SK-N-SH (cell line): Measurements from ENCODE around the gene ADH7. TPM values are rescaled to one million over a fixed set of nuclear protein-coding genes. Genes with fewer than 3 reads are reported as not detected.
"Not testable (repeated sequence)": the region's sequence is repeated elsewhere in the genome, so short reads cannot be mapped to it uniquely, and the experiment has no call there.

Source experiments
- CTCF ChIA-PET: fragments of 300-600, 350-600 bp; formaldehyde crosslinking; extraction: SDS; loops from one replicate; lab custom pipeline; 2021; lab: Yijun Ruan, JAX
- POLR2A ChIA-PET: fragments of 350-600 bp; sonication (Branson Sonifier 250); formaldehyde crosslinking; extraction: SDS; loops from one replicate; lab custom pipeline; 2020; ENCODE audit warnings: antibody characterized with exemption, inconsistent platforms; lab: Yijun Ruan, JAX
- DNase-seq: peaks from one replicate; pipeline ENCODE4 v3.0.0; 2012
- H2AFZ ChIP-seq: fragments of 200-600 bp; sonication (generic); 2 replicates; pipeline ENCODE4 v1.8.1; 2016; ENCODE audit warnings: antibody characterized with exemption, mild to moderate bottlenecking, low read depth
- H3F3A ChIP-seq: fragments of 200-600 bp; sonication (generic); replicated peaks from 2 replicates; pipeline ENCODE3; 2016; ENCODE audit warnings: antibody characterized with exemption, mild to moderate bottlenecking; ENCODE audit not compliant: insufficient read depth
- H3K27ac ChIP-seq, 2 experiments: fragments of 200-500 bp in 1 of 2; fragments of 200-600 bp in 1 of 2; sonication (Bioruptor generic) in 1 of 2; sonication (generic), shearing (Covaris generic) in 1 of 2; 2 replicates each; pipeline versions ENCODE4 v1.5.1 to v1.6.1; 2014 to 2016; ENCODE audit warnings: low read depth in 2 of 2, inconsistent platforms in 1 of 2, low read length in 1 of 2, mild to moderate bottlenecking in 1 of 2, mixed read lengths in 1 of 2
- H3K27me3 ChIP-seq: fragments of 200-600 bp; sonication (generic), shearing (Covaris generic); 2 replicates; pipeline ENCODE4 v1.6.1; 2016; ENCODE audit warnings: mixed run types; ENCODE audit not compliant: insufficient read depth
- H3K36me3 ChIP-seq, 2 experiments: fragments of 200-500 bp in 1 of 2; fragments of 200-600 bp in 1 of 2; sonication (Bioruptor generic) in 1 of 2; sonication (generic) in 1 of 2; replicated peaks in 1 of 2; 2 replicates each; pipeline versions ENCODE3 to v1.5.1; 2014 to 2016; ENCODE audit warnings: low read length in 1 of 2, mild to moderate bottlenecking in 1 of 2; ENCODE audit not compliant: insufficient read depth in 2 of 2, control insufficient read depth in 1 of 2
- H3K4me1 ChIP-seq, 2 experiments: fragments of 200-500 bp in 1 of 2; fragments of 200-600 bp in 1 of 2; sonication (Bioruptor generic) in 1 of 2; sonication (generic), shearing (Covaris generic) in 1 of 2; 2 replicates each; pipeline versions ENCODE4 v1.5.1 to v1.6.1; 2014 to 2016; ENCODE audit warnings: low read depth in 1 of 2, low read length in 1 of 2, mixed run types in 1 of 2; ENCODE audit not compliant: insufficient read depth in 2 of 2, control insufficient read depth in 1 of 2
- H3K4me2 ChIP-seq: fragments of 200-600 bp; sonication (generic), shearing (Covaris generic); 2 replicates; pipeline ENCODE4 v1.6.1; 2017; ENCODE audit warnings: mixed run types
- H3K4me3 ChIP-seq, 2 experiments: fragments of 200-500 bp in 1 of 2; fragments of 200-600 bp in 1 of 2; sonication (Bioruptor generic) in 1 of 2; sonication (generic), shearing (Covaris generic) in 1 of 2; 2 replicates each; pipeline versions ENCODE4 v1.5.1 to v1.8.1; 2014 to 2016; ENCODE audit warnings: low read depth in 2 of 2, inconsistent platforms in 1 of 2, low read length in 1 of 2, mild to moderate bottlenecking in 1 of 2, mixed read lengths in 1 of 2, moderate library complexity in 1 of 2
- H3K79me2 ChIP-seq: fragments of 200-600 bp; sonication (generic); 2 replicates; pipeline ENCODE4 v1.8.1; 2017; ENCODE audit warnings: mild to moderate bottlenecking; ENCODE audit not compliant: insufficient read depth
- H3K9ac ChIP-seq: fragments of 200-600 bp; sonication (generic); 2 replicates; pipeline ENCODE4 v1.6.1; 2017; ENCODE audit warnings: mixed run types
- H3K9me2 ChIP-seq: fragments of 200-600 bp; sonication (generic); 2 replicates; pipeline ENCODE4 v1.6.1; 2017; ENCODE audit warnings: mixed run types
- H3K9me3 ChIP-seq: fragments of 200-600 bp; sonication (generic); 2 replicates; pipeline ENCODE4 v1.6.1; 2017; ENCODE audit warnings: mixed run types, mild to moderate bottlenecking, moderate library complexity
- H4K20me1 ChIP-seq: fragments of 200-600 bp; sonication (generic); 2 replicates; pipeline ENCODE4 v1.6.1; 2017; ENCODE audit warnings: mild to moderate bottlenecking, mixed run types; ENCODE audit not compliant: insufficient read depth
- CTCF ChIP-seq: fragments of 200-600 bp; sonication (generic); IDR thresholded peaks from 2 replicates; pipeline ENCODE4 v1.6.1; 2017; ENCODE audit warnings: antibody characterized with exemption, mild to moderate bottlenecking, moderate library complexity
- JUND ChIP-seq: IDR thresholded peaks from 2 replicates; pipeline ENCODE4 v1.4.0; 2012
- MEF2A ChIP-seq: IDR thresholded peaks from 2 replicates; pipeline ENCODE4 v1.4.0; 2012; ENCODE audit warnings: low read depth, borderline replicate concordance
- NRF1 ChIP-seq: IDR thresholded peaks from 2 replicates; pipeline ENCODE4 v1.6.1; 2012; ENCODE audit warnings: low read depth, mild to moderate bottlenecking, low read length
- SIN3A ChIP-seq: IDR thresholded peaks from 2 replicates; pipeline ENCODE4 v1.6.1; 2012; ENCODE audit warnings: low read depth, mild to moderate bottlenecking, low read length, moderate library complexity, borderline replicate concordance
- TAF1 ChIP-seq: IDR thresholded peaks from 2 replicates; pipeline ENCODE4 v1.6.1; 2012; ENCODE audit warnings: low read depth, mild to moderate bottlenecking, low read length, moderate library complexity, borderline replicate concordance
- TCF12 ChIP-seq: IDR thresholded peaks from 2 replicates; pipeline ENCODE4 v1.4.0; 2012
- WGBS: methylation state at CpG from one replicate; pipeline ENCODE4 v1.1.6; 2017; ENCODE audit warnings: low lambda C conversion rate; 5-methylcytosine and 5-hydroxymethylcytosine counted together
- polyA plus RNA-seq, 3 experiments: library from polyadenylated mRNA; depleted of rRNA; stranded (reverse); fragments of >200 nt; gene quantifications; 2 replicates each; pipeline ENCODE4 v1.2.3, GENCODE V29; 2012

The ADH7 gene
- polyA plus RNA-seq, 1 of the 3 experiments (the other 2 are of a cell fraction): not detected

GRCh38 chr4:99379571-99379970 is 55.6 kb downstream of the ADH7 start (continued):
- no peak for TF ChIP-seq TAF1
- no peak for TF ChIP-seq NRF1

DNA sequence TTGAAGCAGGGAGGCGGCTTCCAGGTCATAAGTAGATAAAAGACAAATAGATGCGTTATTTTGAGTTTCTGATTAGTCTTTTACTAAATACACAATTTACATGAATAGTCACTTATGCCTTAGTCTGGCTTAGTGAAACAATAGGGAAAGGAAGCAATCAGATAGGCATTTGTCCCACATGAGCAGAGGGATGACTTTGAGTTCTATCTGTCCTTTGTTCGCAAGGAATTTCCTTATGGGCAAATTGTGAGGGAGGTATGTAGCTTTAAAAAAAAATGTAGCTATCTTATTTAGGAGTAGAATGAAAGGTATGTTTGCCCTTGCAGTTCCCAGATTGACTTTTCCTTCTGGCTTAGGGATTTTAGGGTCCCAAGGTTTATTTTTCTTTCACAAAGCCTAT is 56.3 kb downstream of the ADH7 start:
- Histone ChIP-seq H3K4me1 (no peaks in the 10 kb centered on the region), H3K27me3 (no peaks in the 10 kb centered on the region), H2AFZ (no peak overlapping the region), H3K9me3 (no peaks in the 10 kb centered on the region), H3K79me2 (no peaks in the 10 kb centered on the region), H3K9ac (no peak overlapping the region), H3K27ac (no peak overlapping the region), H4K20me1 (no peaks in the 10 kb centered on the region), H3K4me3 (no peak overlapping the region), H3K4me2 (no peak overlapping the region), H3K9me2 (no peaks in the 10 kb centered on the region), H3F3A (no peaks in the 10 kb centered on the region), H3K36me3 (no peaks in the 10 kb centered on the region)
- no peak for DNase-seq
- TF ChIP-seq CTCF: no peak
- no peak for TF ChIP-seq MEF2A
- TF ChIP-seq JUND: no peak
- no peak for TF ChIP-seq SIN3A
- CTCF ChIA-PET: interaction anchor here (1.6 kb wide), 1 partner anchor 84 kb away, joined by 5 read pairs; no protein-coding TSS in a partner anchor
- POLR2A ChIA-PET: no interaction called here
- WGBS: 70% methylated on average over 3 of the region's 3 CpGs

DNA sequence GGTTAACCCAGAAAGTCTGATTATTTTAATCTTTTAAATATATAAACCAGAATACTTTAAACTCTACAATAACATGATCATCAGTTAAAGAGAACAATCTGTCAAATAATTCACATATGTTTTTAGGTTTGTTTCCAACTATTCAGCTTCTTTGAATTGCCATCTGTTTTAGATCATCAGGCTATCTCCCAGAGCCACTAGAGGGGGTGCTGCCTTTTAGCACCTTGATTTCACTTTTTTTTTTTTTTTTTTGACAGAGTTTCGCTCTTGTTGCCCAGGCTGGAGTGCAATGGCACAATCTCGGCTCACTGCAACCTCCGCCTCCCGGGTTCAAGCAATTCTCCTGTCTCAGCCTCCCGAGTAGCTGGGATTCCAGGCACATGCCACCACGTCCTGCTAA is 57.8 kb downstream of the ADH7 start:
- 0 out of 2 replicates have a peak overlapping the region, but pooled peaks have one; percentile 16 for H2AFZ ChIP-seq
- H3K9me3 ChIP-seq, H3K79me2 ChIP-seq, H3K36me3 ChIP-seq, H3K27ac ChIP-seq, POLR2A ChIA-PET, H3K9me2 ChIP-seq, H3K9ac ChIP-seq, H4K20me1 ChIP-seq, H3K4me3 ChIP-seq, H3K27me3 ChIP-seq, H3K4me1 ChIP-seq, H3F3A ChIP-seq, H3K4me2 ChIP-seq: not testable (repeated sequence)
- CTCF ChIA-PET: interaction anchor here (0.6 kb wide), 1 partner anchor 256 kb away, joined by 3 read pairs; no protein-coding TSS in a partner anchor
- 30% methylated on average over 6 of the region's 6 CpGs for WGBS
- DNase-seq: peak; percentile 20
- peak; percentile 74 for TF ChIP-seq TCF12
- TF ChIP-seq CTCF: peak; percentile 60

DNA sequence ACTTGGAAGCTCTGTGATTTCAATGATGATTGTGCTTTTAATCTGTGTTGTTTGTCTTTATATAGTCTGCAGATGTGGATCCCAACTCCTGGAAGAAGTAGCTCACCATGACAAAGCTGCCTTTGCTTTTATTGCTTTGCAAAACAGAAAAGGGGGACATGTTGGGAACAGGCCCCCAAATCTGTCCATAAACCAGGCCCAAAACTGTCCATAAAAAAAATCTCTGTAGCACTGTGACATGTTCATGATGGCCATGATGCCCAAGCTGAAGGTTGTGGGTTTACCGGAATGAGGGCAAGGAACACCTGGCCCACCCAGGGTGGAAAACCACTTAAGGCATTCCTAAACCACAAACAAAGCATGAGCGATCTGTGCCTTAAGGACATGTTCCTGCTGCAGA is 62.7 kb downstream of the ADH7 start:
- H3K36me3 ChIP-seq, H3K4me3 ChIP-seq, H3K4me2 ChIP-seq, H4K20me1 ChIP-seq, H3K9ac ChIP-seq, H3K79me2 ChIP-seq, H3K9me2 ChIP-seq, H2AFZ ChIP-seq, H3K4me1 ChIP-seq, POLR2A ChIA-PET, H3F3A ChIP-seq, DNase-seq, H3K27me3 ChIP-seq, CTCF ChIA-PET, H3K27ac ChIP-seq, H3K9me3 ChIP-seq: not testable (repeated sequence)
- 29% methylated on average over 2 of the region's 2 CpGs for WGBS

DNA sequence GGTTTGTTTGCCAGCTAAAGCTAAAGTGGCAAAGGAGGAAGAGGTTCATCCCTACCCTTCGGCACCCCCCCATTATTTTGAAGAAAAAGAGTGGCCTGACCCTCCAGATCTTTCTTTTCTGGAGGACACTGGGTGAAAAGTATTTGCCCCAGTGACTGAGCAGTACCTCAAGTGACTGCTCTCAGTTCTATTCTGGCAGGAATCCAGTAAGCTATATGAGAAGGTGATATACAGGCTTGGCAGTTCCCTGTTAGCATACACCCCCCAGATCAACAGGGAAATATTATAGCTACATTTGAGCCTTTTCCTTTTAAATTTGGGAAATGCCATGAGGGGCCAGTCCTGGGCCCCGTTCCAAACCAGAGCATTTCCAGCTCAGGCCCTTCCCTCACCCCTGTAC is 67.3 kb downstream of the ADH7 start:
- POLR2A ChIA-PET, H3K27me3 ChIP-seq, H3K36me3 ChIP-seq, H4K20me1 ChIP-seq, H2AFZ ChIP-seq, H3K4me1 ChIP-seq, H3K9ac ChIP-seq, H3K4me2 ChIP-seq, H3K9me2 ChIP-seq, DNase-seq, H3K9me3 ChIP-seq, H3K4me3 ChIP-seq, H3F3A ChIP-seq, H3K27ac ChIP-seq, H3K79me2 ChIP-seq: not testable (repeated sequence)
- CTCF ChIA-PET: interaction anchor here (1.4 kb wide), 1 partner anchor 96 kb away, joined by 3 read pairs; no protein-coding TSS in a partner anchor
- WGBS: 0% methylated on average over 2 of the region's 2 CpGs
